GM10248 (cell line): Measurements from ENCODE around the gene PLIN1.

Experiments
- CTCF ChIA-PET: fragments of 300-600 bp; sonication (Branson Sonifier 250); formaldehyde crosslinking; extraction: SDS; loops from one replicate; lab custom pipeline; 2021; ENCODE audit warnings: antibody characterized with exemption; lab: Yijun Ruan, JAX
- POLR2A ChIA-PET: fragments of 350-650 bp; sonication (Branson Sonifier 250); formaldehyde crosslinking; extraction: SDS; loops from one replicate; lab custom pipeline; 2020; ENCODE audit warnings: antibody characterized with exemption; lab: Yijun Ruan, JAX
- DNase-seq: peaks from one replicate; pipeline ENCODE4 v3.0.0; 2012; ENCODE audit errors: extremely low spot score
- TF ChIP-seq, protein P1 (sequence below): IDR thresholded peaks from 2 replicates; pipeline ENCODE4 v1.5.1; 2012; ENCODE audit warnings: mild to moderate bottlenecking, low read depth; ENCODE audit errors: extremely low read depth, missing control alignments, control extremely low read depth

The PLIN1 gene

DNA sequence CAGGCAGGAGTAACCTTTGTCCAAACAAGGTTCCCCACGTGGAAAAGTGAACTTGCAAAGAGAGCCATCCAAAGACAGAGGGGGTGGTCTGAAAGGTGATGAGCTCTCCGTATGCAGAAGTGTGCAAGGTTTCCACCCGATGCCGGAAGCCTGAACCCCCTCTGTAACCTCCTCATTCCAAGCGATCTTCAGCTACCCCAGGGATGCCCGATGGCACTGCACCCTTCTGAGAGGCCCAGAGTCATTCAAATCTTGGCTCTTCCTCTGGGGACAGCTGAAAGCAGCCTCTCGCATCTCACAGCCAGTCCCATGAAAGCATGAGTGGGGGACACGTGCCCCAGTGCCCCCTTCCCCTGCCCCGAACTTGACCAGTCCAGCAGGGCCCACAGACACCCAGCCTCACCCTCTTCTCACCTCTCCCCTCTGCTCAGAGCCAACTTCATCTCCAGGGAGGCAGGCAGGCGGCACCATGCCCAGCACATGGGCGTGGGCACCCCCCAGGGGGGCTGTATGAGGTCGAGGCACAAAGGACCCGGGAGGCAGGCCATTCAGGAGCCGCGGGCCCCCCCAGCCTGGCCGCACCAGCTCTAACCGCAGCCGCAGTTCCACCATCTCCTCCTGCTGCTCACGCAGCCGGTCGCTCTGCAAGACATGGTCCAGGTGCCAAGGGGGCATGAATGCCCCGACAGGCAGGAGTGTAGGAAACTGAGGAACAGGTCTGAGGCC is 32.6 kb downstream of the PLIN1 start:
- DNase-seq, result no peak
- TF ChIP-seq, protein P1, sequence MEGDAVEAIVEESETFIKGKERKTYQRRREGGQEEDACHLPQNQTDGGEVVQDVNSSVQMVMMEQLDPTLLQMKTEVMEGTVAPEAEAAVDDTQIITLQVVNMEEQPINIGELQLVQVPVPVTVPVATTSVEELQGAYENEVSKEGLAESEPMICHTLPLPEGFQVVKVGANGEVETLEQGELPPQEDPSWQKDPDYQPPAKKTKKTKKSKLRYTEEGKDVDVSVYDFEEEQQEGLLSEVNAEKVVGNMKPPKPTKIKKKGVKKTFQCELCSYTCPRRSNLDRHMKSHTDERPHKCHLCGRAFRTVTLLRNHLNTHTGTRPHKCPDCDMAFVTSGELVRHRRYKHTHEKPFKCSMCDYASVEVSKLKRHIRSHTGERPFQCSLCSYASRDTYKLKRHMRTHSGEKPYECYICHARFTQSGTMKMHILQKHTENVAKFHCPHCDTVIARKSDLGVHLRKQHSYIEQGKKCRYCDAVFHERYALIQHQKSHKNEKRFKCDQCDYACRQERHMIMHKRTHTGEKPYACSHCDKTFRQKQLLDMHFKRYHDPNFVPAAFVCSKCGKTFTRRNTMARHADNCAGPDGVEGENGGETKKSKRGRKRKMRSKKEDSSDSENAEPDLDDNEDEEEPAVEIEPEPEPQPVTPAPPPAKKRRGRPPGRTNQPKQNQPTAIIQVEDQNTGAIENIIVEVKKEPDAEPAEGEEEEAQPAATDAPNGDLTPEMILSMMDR, result no peak
- CTCF ChIA-PET, result interaction anchor here (0.6 to 5.1 kb wide), 15 partner anchors 12 to 287 kb away, joined by 3 to 36 read pairs (median 5); no protein-coding TSS in a partner anchor

DNA sequence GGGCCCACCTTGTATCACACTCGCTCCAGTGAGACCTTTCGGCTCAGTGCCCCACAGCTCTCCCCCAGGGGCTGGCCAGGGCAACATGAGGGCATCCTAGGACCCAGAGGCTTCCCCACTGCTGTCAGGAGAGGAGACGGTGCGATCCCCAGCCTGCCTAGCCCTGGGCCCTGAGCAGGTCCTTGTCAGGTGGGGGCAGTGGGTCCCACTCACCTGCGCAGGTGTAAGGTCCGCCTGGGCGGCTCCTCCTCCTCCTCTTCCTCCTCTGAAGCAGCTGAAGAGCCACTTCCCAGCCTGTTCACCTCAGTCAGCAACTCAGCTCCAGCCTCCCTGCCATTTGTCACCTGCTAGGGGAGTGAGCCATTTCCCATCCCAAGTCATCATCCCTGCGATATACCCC is 33.5 kb downstream of the PLIN1 start:
- CTCF ChIA-PET, result interaction anchor here (1.0 to 5.1 kb wide), 11 partner anchors 13 to 229 kb away, joined by 3 to 36 read pairs (median 6); no protein-coding TSS in a partner anchor
- POLR2A ChIA-PET, result no interaction called here
- TF ChIP-seq, protein P1, result no peak
- no peak for DNase-seq

More for the DNA sequence above, 32.6 kb downstream of the PLIN1 start:
- POLR2A ChIA-PET, result no interaction called here

DNA sequence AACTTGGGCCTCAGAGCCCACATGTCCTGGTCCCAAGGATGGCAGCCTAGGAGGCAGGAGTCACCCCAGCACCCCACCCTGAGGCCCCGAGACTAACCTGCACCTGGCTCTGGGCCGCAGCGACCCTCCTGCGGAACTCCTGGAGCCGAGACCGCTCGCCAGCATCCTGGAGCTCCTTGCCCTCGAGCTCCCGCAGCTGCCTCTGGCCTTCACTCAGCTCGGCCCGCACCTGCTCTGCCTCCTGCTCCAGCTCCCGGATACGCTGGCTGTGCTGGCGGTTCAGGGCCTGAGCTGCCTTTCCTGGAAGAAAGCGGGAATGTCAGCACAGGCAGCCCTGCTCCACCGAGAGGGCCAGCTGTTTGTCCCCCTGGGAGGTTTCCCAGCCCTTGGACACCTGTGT is 37.1 kb downstream of the PLIN1 start:
- TF ChIP-seq, protein P1, result no peak
- POLR2A ChIA-PET, result no interaction called here
- no peak for DNase-seq
- CTCF ChIA-PET, result interaction anchor here (1.2 kb wide), 1 partner anchor 30 kb away, joined by 4 read pairs; no protein-coding TSS in a partner anchor

DNA sequence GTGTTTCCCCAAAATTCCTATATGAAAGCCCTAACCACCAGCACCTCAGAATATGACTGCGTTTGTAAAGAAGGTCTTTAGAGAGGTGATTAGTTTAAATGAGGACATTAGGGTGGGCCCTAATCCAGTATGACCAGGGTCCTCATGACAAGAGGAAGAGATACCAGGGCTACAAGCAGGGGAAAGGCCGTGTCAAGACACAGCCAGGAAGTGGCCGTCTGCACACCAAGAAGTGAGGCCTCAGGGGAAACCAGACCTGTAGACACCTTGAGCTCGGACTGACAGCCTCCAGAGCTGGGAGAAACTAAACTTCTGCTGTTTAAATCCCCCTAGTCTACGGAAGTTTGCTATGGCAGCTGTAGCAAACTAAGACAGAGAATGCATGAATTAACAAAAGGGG is 38.1 kb downstream of the PLIN1 start:
- POLR2A ChIA-PET, result no interaction called here
- TF ChIP-seq, protein P1, result no peak
- no peak for DNase-seq
- CTCF ChIA-PET, result interaction anchor here (0.7 to 1.2 kb wide), 2 partner anchors 31 to 99 kb away, joined by 3 to 4 read pairs; no protein-coding TSS in a partner anchor

DNA sequence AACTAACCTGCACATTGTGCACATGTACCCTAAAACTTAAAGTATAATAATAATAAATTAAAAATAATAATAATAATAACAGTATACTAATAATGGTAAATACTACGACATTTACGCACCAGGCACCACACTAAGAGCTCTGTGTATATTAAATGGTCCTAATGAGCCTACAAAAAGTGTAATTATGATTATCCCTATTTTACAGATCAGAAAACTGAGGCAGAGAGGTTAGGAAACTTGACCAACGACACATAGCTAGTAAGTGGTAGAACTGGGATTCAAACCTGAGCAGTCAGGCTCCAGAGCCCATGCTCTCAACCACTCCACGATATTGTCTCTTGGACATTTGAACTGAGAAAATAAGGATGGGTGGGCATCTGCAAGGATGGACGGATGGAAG is 38.9 kb downstream of the PLIN1 start:
- TF ChIP-seq, protein P1, result no peak
- ChIA-PET POLR2A (no interaction called here), CTCF (no interaction called here)
- no peak for DNase-seq

DNA sequence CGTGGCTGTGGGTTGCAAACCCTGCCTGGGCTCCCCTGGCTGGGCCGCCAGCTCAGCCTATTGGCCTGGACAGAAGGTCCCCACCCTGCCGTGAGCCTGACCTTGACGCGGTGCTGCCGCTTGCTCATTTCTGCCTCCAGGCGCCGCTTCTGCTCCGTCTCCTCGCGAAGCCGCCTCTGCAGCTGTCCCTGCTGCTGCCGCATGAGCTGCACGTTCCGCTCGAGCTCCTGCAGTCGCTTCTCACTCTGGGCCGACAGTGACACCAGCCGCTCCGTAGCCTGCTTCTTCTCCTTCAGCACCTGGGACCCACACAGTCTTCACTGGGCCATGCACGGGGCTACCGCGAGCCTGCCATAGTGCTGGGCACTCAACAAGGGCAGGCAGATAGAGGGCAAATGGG is 45.6 kb downstream of the PLIN1 start:
- DNase-seq, result no peak
- CTCF ChIA-PET, result interaction anchor here (2.6 kb wide), 1 partner anchor 12 kb away, joined by 7 read pairs; no protein-coding TSS in a partner anchor
- POLR2A ChIA-PET, result no interaction called here
- TF ChIP-seq, protein P1, result no peak
